Activated CD4-positive, alpha-beta T cell treated with anti-CD3 and anti-CD28 coated beads for 48 hours (primary cell): ENCODE measurements around the gene FAM187B.
A peak's percentile ranks its signal among the peaks of the same experiment; 100 is the strongest.
"Not testable (repeated sequence)": the region's sequence is repeated elsewhere in the genome, so short reads cannot be mapped to it uniquely, and the experiment has no call there.

Source experiments
- DNase-seq: peaks from one replicate; pipeline ENCODE4 v3.0.0-alpha.2; 2020

The FAM187B gene

DNA sequence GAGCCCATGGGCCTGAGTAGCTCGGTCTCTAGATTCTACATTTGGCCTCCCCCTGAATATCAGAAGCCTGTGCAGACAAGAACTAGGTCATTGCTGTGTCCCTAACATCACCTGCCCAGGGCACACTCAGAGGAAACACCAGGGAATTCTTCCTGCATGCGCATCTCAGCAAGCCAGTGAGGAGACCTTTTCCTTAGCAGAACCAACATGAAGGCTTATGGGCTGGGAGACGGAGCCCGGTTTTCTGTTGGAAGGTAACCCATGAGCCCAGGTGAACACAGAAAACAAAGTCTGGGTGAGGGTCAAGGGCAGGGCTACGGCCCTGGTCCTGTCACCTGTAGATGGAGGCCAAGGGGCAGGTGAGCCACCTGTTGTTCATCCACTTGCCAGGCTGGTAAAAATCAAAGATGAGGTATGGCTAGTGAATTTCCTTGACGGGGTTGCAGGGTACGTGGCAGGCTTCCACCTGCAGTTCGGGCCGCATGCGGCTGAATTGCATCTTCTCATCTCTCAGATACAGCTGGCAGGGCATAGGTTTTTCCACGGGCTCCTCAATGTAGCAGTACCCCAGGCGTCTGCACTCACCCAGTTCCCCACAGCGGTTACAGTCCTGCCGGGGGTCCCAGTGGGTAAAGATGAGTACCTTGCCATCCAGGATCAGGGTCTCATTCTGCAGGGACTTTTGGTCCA is 3.6 kb upstream of the FAM187B start:
- DNase-seq, result no peak

DNA sequence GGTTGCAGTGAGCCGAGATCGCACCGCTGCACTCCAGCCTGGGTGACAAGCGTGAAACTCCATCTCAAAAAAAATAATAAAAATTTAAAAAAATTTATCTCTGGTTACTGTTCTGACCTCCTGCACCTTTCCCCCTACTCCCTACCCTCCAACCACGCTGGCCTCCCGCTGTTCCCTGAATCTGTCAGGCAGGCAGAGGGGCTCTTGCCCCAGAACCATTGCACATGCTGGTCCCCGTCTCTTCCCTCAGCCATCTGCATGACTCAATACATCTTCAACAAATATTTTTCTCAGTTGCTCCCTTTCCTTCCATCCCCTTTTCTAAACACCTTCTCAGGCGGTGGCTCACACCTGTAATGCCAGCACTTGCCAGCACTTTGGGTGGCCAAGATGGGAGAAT is 1.1 kb upstream of the FAM187B start:
- DNase-seq, result no peak

DNA sequence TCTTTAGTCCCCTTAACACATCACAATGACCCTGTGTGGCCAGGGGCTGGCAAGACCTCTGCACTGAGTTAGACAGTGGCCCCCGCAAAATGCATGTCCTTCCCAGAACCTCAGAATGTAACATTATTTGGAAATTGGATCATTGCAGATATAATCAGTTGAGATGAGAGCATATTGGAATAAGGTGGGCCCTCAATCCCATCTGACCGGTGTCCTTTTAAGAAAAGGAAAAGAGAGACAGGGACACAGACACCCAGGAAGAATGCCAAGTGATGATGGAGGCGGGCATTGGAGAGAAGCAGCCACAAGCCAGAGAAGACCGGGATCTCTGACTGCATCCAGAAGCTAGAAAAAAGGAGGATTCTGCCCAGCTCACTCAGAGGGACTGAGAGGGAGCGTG is 1.8 kb downstream of the FAM187B start:
- no peak for DNase-seq

DNA sequence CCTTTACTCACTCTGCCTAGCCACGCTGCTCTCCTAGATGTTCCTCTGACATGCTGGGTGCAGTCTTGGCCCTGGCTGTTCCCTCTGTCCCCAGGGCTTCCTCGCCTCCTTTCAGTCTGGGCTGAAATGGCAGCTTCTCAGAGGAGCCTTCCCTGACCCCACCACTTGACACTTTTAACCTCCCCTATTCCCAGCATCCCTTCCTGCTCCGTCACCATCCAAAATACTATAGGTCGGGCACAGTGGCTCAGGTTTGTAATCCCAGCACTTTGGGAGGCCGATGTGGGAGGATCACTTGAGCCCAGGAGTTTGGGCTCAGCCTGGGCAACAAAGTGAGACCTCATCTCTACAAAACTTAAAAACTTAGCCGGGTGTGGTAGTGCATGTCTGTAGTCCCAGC is 2.6 kb downstream of the FAM187B start:
- DNase-seq, result no peak

DNA sequence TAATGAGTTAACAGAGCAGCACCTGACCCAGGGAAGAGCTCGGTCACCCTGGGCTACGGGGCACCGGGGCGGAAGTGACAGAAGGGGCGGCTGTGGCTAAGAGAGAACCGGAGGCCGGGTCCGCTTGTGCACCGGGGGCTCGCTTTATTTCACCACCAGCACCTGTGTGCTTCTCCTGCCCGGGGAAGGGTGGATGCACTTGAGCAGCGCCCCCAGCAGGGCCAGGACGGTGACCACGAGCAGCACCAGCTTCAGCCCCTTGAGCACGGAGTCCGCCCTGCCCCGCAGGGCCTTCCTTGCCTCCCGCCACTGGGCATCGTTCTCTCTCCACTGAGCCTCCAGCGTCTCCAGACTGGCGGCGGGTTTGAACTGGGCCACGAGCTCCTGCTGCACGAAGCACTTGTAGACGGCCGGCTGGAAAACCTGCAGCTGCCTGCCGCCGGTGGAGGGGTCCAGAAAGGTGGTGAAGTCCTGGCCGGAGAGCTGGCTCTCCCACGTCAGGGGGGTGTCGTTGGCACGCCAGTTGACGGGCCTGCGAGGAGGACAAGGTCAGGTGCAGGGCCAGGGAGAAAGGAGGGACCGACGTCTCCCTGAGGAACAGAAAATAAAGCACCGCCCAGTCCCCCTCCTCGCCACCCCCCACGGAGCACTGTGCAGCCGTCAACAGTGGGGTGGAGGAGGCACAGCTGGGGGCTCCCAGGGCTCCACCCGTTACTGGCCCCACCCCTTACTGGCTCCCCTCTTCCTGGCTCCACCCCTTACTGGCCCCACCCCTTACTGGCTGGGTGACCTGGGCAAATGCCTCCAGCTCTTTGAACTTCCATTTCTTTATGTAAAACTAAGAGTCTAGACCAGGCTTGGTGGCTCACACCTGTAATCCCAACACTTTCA is 3.6 kb downstream of the FAM187B start:
- no peak for DNase-seq

DNA sequence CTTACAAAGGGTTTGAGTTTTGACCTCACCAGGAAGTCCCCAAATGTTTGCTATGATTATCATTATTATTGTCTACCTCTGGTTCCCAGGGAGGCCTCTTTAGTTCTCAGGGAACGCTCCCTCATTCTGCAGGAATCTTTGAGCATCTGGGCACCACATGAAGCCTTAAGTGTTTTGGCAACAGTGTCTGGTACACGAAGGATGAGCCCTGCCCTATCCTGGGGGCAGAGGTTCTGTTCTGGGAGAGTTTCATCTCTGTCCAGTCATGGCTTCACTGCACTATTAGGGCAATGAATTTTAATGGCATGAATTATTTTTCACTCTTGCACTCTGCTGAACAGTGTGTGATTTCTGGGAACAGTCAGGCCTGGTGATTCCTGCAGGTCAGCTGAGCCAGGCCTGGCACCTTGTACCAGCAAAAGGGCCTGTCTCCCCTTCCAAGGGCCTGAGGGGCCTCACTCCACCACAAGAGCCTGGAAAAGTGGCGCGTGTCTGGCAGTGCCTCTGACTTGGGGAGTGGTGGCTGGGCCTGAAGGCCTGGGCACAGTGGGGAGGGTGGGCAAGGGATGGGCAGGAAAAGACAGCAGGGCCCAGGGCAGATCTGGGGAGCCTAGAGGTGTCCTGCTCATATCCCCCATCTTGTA is 4.6 kb downstream of the FAM187B start:
- no peak for DNase-seq

DNA sequence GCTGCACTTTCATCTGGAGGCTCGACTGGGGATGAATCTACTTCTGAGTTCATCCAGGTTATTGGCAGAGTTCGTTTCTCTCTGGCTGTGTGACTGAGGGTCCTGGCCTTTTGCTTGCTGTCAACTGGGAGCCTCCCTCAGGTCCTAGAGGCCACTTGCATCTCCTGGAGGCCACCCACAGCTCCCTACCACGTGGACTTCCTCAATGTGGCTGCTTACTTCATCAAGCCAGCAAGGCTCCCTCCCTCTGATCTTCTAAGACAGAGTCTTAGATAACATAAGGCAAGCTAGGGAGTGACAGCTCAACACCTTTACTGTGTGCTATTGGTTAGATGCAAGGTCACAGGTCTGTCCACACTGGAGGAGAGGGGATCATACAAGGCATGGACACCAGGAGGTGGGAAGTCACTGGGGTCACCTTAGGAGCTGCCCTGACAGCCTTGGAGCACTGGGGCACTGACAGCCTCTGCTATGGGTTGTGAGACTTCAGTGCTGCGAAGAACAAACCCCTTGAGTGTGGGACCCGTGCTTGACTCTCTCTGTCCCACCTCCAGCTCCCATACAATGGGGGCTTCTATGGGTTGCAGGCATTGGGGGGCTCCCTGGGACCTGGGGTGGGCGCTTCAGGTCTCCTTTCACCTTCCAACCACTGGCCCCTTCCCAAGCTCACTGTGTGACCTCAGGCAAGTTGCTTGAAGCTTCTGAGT is 5.3 kb downstream of the FAM187B start:
- DNase-seq, result no peak

DNA sequence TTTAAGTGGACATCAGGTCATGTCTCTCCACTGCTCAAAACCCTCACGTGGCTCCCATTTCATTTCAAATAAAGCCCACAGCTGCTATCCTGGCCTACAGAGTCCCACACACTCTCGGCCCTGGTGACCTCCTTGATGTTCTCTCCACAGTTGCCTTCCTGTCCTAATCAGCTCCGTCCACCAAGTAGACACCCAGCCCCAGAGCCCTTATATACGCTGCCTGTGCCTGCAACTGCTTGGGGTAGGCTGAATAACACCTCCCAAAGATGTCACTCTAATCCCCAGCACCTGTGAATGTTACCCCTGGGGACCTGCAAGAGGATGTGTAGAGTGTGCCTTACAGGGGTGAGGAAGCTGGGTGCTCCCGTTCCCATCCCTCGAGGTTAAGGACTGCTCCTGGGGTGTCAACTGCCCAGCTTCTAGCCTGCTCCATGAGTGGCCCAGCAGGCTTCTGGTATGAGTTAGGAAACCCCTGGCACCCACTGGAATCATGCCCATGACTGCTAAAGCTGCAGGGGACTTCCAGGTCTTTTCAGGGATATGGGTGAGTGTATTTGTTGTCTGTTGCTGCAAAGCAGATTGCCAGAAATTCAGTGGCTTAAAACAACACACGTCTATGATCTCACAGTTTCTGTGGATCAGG is 6.0 kb downstream of the FAM187B start:
- no peak for DNase-seq

DNA sequence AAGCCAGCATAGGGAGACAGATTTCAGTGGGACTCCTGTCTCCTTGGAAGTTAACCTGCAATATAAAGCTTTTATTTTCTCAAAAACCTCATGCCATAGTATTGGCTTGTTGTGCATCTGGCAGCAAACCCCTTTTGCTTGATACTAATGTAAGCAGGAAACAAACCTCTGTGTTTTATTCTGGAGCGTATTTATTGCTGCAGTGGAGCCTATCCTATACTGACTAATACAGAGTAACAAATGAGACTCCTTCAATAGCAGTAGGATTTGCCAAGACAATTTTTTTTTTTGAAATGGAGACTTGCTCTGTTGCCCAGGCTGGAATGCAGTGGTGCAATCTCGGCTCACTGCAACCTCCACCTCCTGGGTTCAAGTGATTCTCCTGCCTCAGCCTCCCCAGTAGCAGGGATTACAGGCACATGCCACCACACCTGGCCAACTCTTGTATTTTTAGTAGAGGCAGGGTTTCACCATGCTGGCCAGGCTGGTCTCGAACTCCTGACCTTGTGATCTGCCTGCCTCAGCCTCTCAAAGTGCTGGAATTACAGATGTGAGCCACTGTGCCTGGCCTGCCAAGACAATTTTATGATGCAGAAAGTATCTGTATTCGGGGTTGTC is 7.5 kb downstream of the FAM187B start:
- DNase-seq, result not testable (repeated sequence)

DNA sequence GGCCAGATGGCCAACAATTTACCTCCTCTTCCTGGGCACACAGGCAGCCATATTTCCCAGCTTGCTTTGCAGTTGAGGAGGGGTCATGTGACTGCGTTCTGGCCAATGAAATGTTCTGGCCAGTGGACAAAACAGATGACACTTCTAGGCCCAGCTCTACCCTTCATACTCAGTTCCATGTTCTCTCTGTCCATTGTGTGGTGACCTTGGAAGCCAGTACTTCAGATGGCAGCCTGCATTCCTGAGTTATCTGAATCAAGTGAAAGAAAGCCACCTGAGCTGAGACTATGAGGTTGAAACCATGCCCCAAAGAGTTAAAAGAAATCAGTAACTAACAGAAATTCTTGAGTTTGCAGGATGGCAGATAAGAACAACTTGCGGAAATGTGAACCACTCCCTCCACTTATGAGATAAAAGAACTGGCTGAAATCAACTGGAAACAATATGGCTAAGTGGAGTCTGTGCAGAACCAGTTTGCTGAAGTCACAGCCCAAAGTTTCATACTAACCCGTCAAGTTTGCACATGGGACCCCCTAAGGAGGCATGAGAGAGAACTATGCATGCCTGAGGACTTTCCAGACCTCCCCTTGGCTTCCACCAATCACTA is 8.1 kb downstream of the FAM187B start:
- no peak for DNase-seq

DNA sequence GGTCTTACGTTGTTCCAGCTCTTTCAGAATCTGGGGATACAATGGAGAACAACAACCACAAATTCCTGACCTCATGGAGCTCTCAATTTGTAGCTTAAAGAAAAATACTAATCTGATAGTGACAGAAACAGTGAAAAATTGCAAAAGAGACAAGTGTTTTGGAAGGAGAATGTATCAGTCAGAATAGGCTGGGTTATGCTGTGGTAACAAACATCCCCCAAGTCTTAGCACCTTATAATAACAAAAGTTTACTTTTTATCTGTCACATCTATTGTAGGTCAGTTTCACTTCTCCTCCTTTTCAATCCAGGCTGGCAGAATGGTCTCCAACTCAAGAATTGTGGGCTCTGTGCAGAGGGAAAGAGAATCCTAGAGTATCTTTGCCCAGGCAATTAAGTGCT is 9.5 kb downstream of the FAM187B start:
- no peak for DNase-seq

DNA sequence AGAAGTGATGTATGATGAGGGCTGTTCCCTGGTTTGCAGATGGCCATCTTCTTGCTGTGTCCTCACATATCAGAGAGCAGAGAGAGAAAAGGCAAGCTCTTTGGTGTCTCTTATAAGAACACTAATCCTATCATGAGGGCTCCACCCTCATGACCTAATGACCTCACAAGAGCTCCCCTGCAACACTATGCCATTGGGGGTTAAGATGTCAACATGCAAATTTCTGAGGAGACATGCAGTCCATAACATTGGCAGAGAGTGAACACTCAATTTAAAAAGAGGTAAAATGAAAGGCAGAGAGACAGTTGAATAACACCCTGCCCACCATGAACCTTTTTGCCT is 10.9 kb downstream of the FAM187B start:
- no peak for DNase-seq

DNA sequence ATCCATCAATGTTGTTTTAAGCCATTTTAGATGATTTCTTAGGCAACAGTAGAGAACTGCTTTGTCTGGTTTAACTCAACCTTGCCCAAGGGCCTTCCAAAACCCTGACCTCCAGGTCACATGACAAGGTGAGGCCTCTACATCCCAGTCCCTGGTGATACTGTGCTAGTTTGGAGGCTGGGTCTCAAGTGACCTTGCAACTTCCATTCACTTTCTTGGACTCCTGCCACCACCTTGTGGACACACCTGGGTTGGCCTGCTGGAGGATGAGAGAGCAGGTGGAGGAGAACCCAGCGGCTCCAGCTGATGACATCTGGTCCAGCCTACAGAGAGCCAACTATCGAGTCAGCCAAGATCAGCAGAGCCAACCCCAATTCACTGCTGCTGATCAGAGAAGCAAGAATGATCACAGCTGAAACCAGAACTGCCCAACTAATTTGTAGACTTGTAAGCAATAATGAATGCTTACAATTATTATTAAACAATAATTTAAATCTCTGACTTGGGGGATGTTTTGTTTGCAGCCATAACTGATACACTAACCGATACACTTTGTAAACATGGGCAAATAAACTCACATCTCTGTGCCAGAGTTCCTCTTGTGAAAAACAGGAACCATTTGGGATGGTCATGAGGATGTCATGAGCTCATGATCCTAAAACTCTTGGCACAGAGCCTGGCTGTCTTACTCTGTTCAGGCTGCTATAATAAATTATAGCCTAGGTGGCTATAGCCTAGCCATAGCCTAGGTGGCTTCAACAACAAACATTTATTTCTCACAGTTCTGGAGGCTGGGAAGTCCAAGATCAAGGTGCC is 11.5 kb downstream of the FAM187B start:
- peak; percentile 54 for DNase-seq

DNA sequence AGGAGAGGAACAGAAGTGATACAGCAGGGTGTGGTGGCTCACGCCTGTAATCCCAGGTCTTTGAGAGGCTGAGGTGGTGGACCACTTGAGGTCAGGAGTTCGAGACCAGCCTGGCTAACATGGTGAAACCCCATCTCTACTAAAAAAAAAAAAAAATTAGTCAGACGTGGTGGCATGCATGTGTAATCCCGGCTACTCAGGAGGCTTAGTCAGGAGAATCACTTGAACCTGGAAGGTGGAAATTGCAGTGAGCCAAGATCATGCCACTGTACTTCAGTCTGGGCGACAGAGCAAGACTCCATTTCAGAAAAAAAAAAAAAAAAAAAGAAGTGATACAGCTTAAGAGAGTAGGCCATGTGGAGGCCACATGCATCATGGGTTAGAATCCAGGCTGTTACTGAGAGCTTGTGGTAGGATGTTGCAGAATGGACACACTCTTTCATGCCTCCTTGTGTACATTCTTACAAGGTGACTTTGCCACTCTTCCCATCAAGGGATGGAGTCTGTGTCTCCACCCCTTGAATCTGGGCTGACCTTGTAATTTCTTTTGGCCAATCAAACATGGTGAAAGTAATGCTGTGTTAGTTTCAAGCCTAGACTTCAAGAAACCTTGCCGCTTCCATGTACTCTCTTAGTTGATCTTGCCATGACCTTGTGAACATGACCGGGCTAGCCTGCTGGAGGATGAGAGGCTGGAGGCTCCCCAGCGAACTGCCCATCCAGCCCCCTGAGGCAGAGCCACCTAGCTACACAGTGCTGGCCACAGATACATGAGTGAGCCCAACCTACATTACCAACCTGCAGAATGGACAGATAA is 12.3 kb downstream of the FAM187B start:
- DNase-seq, result peak; percentile 18

DNA sequence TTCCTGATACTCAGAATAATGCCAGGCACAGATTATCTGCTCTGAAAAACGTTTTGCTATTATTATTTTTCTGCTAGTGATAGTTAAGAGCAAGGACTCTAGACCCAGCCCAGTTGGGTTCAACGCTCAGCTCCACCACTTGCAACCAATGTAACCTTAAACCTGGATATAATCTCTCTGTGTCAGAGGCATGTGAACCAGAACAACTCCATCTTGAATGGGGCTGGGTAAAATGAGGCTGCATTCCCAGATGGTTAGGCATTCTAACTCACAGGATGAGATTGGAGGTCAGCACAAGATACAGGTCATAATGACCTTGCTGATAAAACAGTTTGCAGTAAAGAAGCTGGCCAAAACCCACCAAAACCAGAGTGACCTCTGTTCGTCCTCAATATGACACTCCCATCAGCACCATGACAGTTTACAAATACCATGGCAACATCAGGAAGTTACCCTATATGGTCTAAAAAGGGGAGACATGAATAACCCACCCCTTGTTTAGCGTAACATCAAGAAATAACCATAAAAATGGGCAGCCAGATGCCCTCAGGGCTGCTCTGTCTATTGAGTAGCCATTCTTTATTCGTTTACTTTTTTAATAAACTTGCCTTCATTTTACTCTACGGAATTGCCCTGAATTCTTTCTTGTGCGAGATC is 13.6 kb downstream of the FAM187B start:
- DNase-seq, result no peak

DNA sequence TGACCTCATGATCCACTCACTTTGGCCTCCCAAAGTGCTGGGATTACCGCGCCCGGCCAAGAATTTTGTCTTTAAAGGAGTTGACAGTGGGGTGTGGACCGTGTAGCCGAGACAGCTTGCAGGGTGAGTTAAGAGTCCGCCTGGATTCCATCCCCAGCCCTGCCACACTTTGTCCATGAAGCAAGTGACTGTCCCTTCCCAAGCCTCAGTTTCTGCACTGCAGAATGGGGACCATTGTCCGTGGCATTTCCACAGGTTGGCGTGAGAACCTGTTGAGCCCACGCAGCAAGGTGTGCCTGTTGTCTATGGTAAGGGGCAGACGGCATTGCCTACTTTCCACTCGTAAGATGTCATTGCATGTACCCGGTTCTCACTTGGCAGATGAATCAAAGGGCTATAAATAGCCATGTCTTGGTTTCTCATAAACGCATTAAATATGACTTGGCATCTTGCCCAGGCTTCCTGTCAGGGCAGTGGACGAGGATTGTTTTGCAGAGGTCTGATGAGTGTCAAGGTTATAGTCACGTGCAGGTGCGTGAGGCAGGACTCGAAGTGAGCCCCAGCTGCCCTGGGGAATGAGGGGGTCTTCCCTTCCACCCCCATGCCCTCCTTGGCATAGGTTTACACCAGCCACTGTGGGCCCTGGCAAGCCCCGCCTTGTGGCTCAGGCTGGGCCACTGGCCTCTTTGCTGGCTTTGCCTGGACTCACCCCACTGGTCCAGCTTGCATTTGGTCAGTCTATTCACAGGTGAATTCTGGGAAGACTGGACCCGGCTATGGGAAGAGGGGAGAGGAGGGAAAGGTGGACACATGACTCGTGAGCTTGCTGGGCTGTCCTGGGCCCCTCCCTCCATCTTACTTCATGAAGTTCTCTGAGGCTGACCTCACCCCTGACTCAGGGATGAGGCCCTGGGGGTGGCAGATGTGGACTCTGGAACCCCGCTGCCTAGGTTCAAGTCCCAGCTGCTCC is 14.6 kb downstream of the FAM187B start:
- peak; percentile 84 for DNase-seq

DNA sequence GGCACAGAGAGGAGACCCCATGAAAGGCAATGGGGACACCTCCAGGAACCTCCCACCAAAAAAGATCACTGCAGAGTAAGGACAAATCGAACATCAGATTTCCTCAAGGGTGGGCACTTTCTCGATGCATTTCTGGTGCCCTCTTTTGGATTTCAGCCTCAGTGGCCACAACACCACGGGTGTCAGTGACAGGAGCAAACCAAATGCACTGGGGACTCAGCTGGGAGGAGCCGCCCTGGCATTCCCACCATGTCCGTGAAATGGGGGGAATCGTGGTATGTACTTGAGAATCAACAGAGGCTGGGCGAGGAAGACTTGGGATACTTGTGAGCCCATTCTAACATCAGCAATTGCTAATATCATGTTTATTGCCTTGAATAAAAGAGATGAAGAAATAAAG is 16.3 kb downstream of the FAM187B start:
- no peak for DNase-seq

DNA sequence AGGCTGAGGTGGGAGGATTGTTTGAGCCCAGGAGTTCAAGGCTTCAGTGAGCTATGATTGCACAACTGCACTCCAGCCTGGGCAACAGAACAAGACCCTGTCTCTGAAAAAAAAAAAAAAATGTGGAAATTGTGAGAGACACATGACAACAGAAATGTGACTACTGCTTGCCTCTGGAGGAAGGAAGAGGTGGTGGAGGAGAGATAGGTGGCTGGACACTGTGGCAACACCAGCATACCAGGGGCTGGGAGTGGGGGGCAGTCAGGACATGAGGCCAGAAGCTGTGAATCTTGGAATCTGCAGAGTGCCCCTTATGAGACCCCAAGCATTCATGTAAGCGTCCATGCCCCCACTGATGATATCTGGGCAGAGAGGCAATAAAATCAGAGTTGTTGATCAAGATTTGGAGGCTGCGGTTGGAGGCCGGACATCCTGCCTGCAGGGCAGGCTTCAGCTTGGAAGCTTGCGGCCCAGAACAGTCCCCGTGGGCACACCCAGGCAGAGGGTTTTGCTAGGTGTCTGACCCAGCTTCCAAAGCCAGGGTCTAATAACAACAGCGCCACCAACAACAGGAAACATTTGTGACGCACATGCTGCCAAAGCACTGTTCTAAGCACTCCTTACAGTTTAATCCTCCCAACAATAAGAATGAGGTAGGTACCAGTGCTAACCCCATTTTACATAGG is 16.9 kb downstream of the FAM187B start:
- DNase-seq, result peak; percentile 61
